AG04450 (cell line): ENCODE measurements around the gene PPP1R37. TPM values are rescaled to one million over a fixed set of nuclear protein-coding genes. Genes with fewer than 3 reads are reported as not detected.
A peak's percentile ranks its signal among the peaks of the same experiment; 100 is the strongest.

Source experiments
- CTCF ChIA-PET: fragments of 300-600, 350-600 bp; formaldehyde crosslinking; extraction: SDS; loops from one replicate; lab custom pipeline; 2022; ENCODE audit warnings: antibody characterized with exemption, inconsistent platforms; lab: Charles Lee
- POLR2A ChIA-PET: fragments of 350-600 bp; formaldehyde crosslinking; extraction: SDS; loops from one replicate; lab custom pipeline; 2021; ENCODE audit warnings: antibody characterized with exemption, inconsistent platforms; lab: Yijun Ruan, JAX
- DNase-seq: peaks from one replicate; pipeline ENCODE4 v3.0.0-alpha.2; 2011; ENCODE audit warnings: low read depth, low spot score
- H3K27ac ChIP-seq: one replicate; pipeline ENCODE4 v1.5.1; 2012; ENCODE audit warnings: low read depth, low read length, control low read depth
- H3K27me3 ChIP-seq: one replicate; pipeline ENCODE4 v1.6.0; 2012; ENCODE audit warnings: low read length; ENCODE audit not compliant: control insufficient read depth, insufficient read depth
- H3K4me3 ChIP-seq: 2 replicates; pipeline ENCODE4 v1.5.1; 2011; ENCODE audit warnings: mild to moderate bottlenecking, low read depth, low read length, control low read depth
- H3K9me3 ChIP-seq: 2 replicates; pipeline ENCODE4 v1.5.1; 2012; ENCODE audit warnings: low read length; ENCODE audit not compliant: control insufficient read depth, insufficient read depth
- polyA plus RNA-seq: library from polyadenylated mRNA; depleted of rRNA; stranded (reverse); fragments of >200 nt; gene quantifications from 2 replicates; pipeline ENCODE4 v1.2.3, GENCODE V29; 2011; rRNA removed
- small RNA-seq: library from RNA; depleted of rRNA; stranded (forward); fragments of <200 nt; gene quantifications from one replicate; pipeline ENCODE3, GENCODE V24; 2012; ENCODE audit warnings: low read depth; ENCODE audit not compliant: insufficient read length
- TF ChIP-seq, protein P1 (sequence below): IDR thresholded peaks from 2 replicates; pipeline ENCODE4 v1.5.1; 2011; ENCODE audit warnings: low read depth, low read length, control low read depth, inconsistent platforms

PPP1R37 gene
- polyA plus RNA-seq, 1 experiment = 8.6 TPM

DNA sequence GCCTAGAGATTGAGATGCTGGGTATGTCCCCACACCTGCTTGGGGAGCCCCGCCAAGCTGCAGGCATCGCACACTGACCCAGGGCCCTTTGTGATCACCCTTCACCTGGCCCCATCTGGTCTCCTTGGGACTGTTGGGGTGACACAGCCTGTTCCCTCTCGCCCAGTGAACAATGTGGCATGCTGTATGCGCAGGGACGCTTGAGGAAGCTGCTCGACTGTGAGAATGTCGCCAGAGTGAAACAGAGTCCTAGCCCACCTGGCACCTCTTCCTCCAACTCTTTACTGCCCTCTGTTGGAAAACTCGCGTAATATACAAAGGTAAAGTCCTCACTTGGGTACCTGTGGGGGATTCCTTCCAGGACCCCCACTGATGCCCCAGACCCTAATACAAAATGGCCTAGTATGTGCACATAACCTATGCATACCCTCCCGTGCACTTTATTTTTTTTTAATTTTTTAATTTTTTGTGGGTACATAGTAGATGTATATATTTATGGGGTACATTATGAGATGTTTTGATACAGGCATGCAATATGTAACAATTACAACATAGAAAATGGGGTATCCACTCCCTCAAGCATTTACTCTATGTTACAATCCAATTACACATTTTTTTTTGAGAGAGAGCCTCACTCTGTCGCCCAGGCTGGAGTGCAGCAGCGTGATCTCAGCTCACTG, 94.6 kb downstream of the PPP1R37 start:
- TF ChIP-seq, protein P1, sequence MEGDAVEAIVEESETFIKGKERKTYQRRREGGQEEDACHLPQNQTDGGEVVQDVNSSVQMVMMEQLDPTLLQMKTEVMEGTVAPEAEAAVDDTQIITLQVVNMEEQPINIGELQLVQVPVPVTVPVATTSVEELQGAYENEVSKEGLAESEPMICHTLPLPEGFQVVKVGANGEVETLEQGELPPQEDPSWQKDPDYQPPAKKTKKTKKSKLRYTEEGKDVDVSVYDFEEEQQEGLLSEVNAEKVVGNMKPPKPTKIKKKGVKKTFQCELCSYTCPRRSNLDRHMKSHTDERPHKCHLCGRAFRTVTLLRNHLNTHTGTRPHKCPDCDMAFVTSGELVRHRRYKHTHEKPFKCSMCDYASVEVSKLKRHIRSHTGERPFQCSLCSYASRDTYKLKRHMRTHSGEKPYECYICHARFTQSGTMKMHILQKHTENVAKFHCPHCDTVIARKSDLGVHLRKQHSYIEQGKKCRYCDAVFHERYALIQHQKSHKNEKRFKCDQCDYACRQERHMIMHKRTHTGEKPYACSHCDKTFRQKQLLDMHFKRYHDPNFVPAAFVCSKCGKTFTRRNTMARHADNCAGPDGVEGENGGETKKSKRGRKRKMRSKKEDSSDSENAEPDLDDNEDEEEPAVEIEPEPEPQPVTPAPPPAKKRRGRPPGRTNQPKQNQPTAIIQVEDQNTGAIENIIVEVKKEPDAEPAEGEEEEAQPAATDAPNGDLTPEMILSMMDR = peak; percentile 38
- peaks cover 3% of the 10 kb centered on the region; the same call in 1 of the 2 replicates for H3K9me3 ChIP-seq
- H3K4me3 ChIP-seq = no peak overlapping the region
- ChIA-PET POLR2A (no interaction called here), CTCF (interaction anchor here (0.8 kb wide), 1 partner anchor 10 kb away, joined by 3 read pairs; the partner anchor contains the start of gene TRAPPC6A)
- no peak for DNase-seq
- H3K27me3 ChIP-seq = no peaks in the 10 kb centered on the region
- H3K27ac ChIP-seq = no peak overlapping the region

DNA sequence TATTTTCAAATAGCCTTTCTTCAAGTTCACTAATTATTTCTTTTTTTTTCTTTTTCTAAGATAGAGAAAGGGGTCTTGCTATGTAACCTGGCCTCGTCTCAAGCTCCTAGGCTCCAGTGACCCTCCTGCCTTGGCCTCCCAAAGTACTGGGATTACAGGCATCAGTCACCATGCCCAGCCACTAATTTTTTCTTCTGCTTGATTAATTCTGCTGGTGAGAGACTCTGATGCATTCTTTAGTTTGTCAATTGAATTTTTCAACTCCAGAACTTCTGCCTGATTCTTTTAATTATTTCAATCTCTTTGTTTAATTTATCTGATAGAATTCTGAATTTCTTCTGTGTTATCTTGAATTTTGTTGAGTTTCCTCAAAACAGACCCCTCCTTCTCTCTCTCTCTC, 97.0 kb downstream of the PPP1R37 start:
- ChIA-PET POLR2A (no interaction called here), CTCF (no interaction called here)
- TF ChIP-seq, protein P1 = no peak
- DNase-seq = no peak
- H3K4me3 ChIP-seq = no peak overlapping the region
- no peak overlapping the region for H3K27ac ChIP-seq
- H3K27me3 ChIP-seq = no peaks in the 10 kb centered on the region
- peaks cover 3% of the 10 kb centered on the region; the same call in 1 of the 2 replicates for H3K9me3 ChIP-seq

DNA sequence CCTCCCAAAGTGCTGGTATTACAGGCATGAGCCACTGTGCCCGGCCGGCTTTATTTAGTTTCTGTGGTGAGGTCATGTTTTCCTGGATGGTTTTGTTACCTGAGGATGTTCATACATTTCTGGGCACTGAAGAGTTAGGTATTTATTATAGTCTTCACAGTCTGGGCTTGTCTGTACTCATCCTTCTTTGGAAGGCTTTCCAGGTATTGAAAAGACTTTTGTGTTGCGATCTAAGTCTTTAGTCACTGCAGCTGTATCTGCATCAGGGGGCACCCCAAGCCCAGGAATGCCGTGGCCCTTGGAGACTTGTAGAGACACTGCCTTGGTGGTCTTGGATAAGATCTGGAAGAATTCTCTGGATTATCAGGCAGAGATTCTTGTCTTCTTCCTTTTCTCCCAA, 98.4 kb downstream of the PPP1R37 start:
- no peak for DNase-seq
- Histone ChIP-seq H3K9me3 (peaks cover 3% of the 10 kb centered on the region; the same call in 1 of the 2 replicates), H3K4me3 (no peak overlapping the region), H3K27me3 (no peaks in the 10 kb centered on the region), H3K27ac (no peak overlapping the region)
- CTCF ChIA-PET = no interaction called here
- TF ChIP-seq, protein P1 = no peak
- POLR2A ChIA-PET = no interaction called here

DNA sequence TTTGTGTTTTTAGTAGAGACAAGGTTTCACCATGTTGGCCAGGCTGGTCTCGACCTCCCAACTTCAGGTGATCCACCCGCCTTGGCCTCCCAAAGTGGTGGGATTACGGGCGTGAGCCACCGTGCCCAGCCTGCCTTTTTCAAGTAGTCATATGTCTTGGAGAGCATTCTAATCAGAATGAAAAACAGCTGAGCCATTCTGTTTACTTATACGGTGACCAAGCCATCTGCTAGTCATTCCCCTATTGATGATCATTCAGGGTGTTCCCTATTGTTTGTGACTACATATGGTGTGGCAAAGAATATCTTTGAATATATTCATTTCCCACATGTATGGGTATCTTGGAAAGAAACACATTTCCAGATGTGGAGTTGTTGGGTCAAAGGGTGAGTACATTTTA, 102.8 kb downstream of the PPP1R37 start:
- ChIA-PET CTCF (no interaction called here), POLR2A (no interaction called here)
- peaks cover 8% of the 10 kb centered on the region for H3K27me3 ChIP-seq
- TF ChIP-seq, protein P1 = no peak
- H3K9me3 ChIP-seq = no peaks in the 10 kb centered on the region
- DNase-seq = no peak
- H3K27ac ChIP-seq = no peak overlapping the region
- no peak overlapping the region for H3K4me3 ChIP-seq

Small RNA genes within 50 kb of the gene (small RNA-seq; reads per million reads assigned to genes)
- gene RNU6-611P = not detected

Other genes with a start within 250 kb of the PPP1R37 start
- 80.2 and 110 TPM in 2 replicates for gene NECTIN2, start 246.9 kb upstream of the PPP1R37 start, polyA plus RNA-seq
- gene TOMM40, start 201.9 kb upstream of the PPP1R37 start, polyA plus RNA-seq = 21.7 and 27.1 TPM in 2 replicates
- gene APOE, start 187.4 kb upstream of the PPP1R37 start, polyA plus RNA-seq = 5.9 and 7.2 TPM in 2 replicates
- gene APOC1, start 178.6 kb upstream of the PPP1R37 start, polyA plus RNA-seq = 3.4 and 4.9 TPM in 2 replicates
- gene APOC4, start 150.9 kb upstream of the PPP1R37 start, polyA plus RNA-seq = not detected in 2 replicates
- not detected in 2 replicates for gene APOC2, start 147.1 kb upstream of the PPP1R37 start, polyA plus RNA-seq
- gene CLPTM1, start 137.8 kb upstream of the PPP1R37 start, polyA plus RNA-seq = 51.5 and 63.1 TPM in 2 replicates
- gene RELB, start 91.7 kb upstream of the PPP1R37 start, polyA plus RNA-seq = 9.9 and 13.9 TPM in 2 replicates
- gene CLASRP, start 54.1 kb upstream of the PPP1R37 start, polyA plus RNA-seq = 12.4 and 13.9 TPM in 2 replicates
- not detected in 2 replicates for gene ZNF296, start 16.7 kb upstream of the PPP1R37 start, polyA plus RNA-seq
- gene GEMIN7, start 13.9 kb upstream of the PPP1R37 start, polyA plus RNA-seq = 20.6 and 24.7 TPM in 2 replicates
- 0.04 TPM in 2 replicates for gene NKPD1, start 67.8 kb downstream of the PPP1R37 start, polyA plus RNA-seq
- gene TRAPPC6A, start 85.1 kb downstream of the PPP1R37 start, polyA plus RNA-seq = 5.8 and 9.4 TPM in 2 replicates
- 7.0 and 8.2 TPM in 2 replicates for gene BLOC1S3, start 85.6 kb downstream of the PPP1R37 start, polyA plus RNA-seq
- gene EXOC3L2, start 152.2 kb downstream of the PPP1R37 start, polyA plus RNA-seq = not detected in 2 replicates
- 12.6 and 18.9 TPM in 2 replicates for gene MARK4, start 158.1 kb downstream of the PPP1R37 start, polyA plus RNA-seq
- not detected in 2 replicates for gene CKM, start 229.7 kb downstream of the PPP1R37 start, polyA plus RNA-seq
- gene KLC3, start 247.6 kb downstream of the PPP1R37 start, polyA plus RNA-seq = not detected in 2 replicates